ENCODE measurements around the gene IL1RAPL2. TPM values are rescaled to one million over a fixed set of nuclear protein-coding genes. Genes with fewer than 3 reads are reported as not detected.

IL1RAPL2 gene
- polyA plus RNA-seq, 1 of the 3 experiments (the other 2 are of a cell fraction): 0.13 TPM

DNA sequence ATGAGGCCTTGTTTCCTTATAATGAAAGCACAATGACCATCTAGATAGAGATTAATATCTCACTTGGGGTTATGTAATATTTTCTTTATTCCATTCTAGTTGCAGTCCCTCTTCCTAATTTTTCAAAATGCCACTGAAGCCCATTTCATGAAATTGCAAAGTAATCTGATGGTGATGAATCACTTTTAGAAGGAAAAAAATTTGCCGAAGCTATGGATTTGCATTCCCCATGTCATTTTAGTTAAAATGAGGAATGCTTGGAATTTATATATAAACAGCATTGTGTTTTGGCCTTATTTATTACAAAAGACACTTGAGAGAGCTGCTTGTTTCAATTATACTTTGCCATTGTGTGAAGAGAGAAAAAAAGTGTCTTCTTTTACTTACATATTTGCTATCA, 896.2 kb downstream of the IL1RAPL2 start:
- DNase-seq: no peak

DNA sequence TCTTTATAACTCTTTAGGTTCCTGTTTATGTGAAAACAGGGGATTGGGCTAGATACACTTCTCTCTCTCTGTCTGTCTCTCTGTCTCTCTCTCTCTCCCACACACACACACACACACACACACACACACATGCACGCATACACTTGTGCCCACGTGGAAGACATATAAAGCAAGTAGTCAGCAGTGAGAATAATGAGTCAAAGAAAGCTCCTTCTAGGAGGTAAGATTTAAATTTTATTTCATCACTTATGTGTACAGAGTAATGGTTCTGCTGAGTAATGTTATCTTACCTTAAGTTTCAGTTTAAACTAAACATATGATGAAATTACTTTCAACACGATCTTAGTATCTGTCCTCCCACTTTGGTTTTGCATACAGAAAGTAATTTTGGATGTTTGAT, 897.5 kb downstream of the IL1RAPL2 start:
- no peaks in the 10 kb centered on the region for H4K20me1 ChIP-seq (ENCODE audit: insufficient read depth)
- H2AFZ ChIP-seq (ENCODE audit: low read depth): no peak overlapping the region
- CTCF ChIA-PET: no interaction called here
- H3K79me2 ChIP-seq (ENCODE audit: insufficient read depth): no peaks in the 10 kb centered on the region
- H3K9ac ChIP-seq: no peak overlapping the region
- WGBS (ENCODE audit: low lambda C conversion rate): 6% methylated on average over 3 of the region's 3 CpGs
- no peaks in the 10 kb centered on the region for H3K4me1 ChIP-seq (ENCODE audit: control insufficient read depth in 1 of 2, insufficient read depth in 2 of 2, low read depth in 1 of 2, low read length in 1 of 2)
- no peak overlapping the region for H3K27ac ChIP-seq (ENCODE audit: low read depth in 2 of 2, low read length in 1 of 2)
- no peaks in the 10 kb centered on the region for H3K9me2 ChIP-seq
- POLR2A ChIA-PET: no interaction called here
- no peak overlapping the region for H3K4me3 ChIP-seq (ENCODE audit: low read depth in 2 of 2, low read length in 1 of 2)
- DNase-seq: no peak
- H3K27me3 ChIP-seq (ENCODE audit: insufficient read depth): no peaks in the 10 kb centered on the region
- H3F3A ChIP-seq (replicated peaks; ENCODE audit: insufficient read depth): no peaks in the 10 kb centered on the region
- no peak overlapping the region for H3K4me2 ChIP-seq
- no peaks in the 10 kb centered on the region for H3K9me3 ChIP-seq
- H3K36me3 ChIP-seq (replicated peaks in 1 of 2; ENCODE audit: control insufficient read depth in 1 of 2, insufficient read depth in 2 of 2, low read length in 1 of 2): no peaks in the 10 kb centered on the region
- no peak for TF ChIP-seq FOXM1 (IDR thresholded peaks at IDR 0.05; ENCODE audit: low read depth)
- TF ChIP-seq, protein P1, sequence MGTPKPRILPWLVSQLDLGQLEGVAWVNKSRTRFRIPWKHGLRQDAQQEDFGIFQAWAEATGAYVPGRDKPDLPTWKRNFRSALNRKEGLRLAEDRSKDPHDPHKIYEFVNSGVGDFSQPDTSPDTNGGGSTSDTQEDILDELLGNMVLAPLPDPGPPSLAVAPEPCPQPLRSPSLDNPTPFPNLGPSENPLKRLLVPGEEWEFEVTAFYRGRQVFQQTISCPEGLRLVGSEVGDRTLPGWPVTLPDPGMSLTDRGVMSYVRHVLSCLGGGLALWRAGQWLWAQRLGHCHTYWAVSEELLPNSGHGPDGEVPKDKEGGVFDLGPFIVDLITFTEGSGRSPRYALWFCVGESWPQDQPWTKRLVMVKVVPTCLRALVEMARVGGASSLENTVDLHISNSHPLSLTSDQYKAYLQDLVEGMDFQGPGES (IDR thresholded peaks at IDR 0.05; ENCODE audit: low read depth, low read length): no peak
- TF ChIP-seq JUND (IDR thresholded peaks at IDR 0.05): no peak
- TF ChIP-seq YY1 (IDR thresholded peaks at IDR 0.05; ENCODE audit: low read depth): no peak
- TF ChIP-seq NFIC (IDR thresholded peaks at IDR 0.05; ENCODE audit: borderline replicate concordance): no peak
- TF ChIP-seq MEF2A (IDR thresholded peaks at IDR 0.05; ENCODE audit: borderline replicate concordance, low read depth): no peak
- TF ChIP-seq RAD21 (IDR thresholded peaks at IDR 0.05; ENCODE audit: low read length): no peak
- TF ChIP-seq, protein P2, sequence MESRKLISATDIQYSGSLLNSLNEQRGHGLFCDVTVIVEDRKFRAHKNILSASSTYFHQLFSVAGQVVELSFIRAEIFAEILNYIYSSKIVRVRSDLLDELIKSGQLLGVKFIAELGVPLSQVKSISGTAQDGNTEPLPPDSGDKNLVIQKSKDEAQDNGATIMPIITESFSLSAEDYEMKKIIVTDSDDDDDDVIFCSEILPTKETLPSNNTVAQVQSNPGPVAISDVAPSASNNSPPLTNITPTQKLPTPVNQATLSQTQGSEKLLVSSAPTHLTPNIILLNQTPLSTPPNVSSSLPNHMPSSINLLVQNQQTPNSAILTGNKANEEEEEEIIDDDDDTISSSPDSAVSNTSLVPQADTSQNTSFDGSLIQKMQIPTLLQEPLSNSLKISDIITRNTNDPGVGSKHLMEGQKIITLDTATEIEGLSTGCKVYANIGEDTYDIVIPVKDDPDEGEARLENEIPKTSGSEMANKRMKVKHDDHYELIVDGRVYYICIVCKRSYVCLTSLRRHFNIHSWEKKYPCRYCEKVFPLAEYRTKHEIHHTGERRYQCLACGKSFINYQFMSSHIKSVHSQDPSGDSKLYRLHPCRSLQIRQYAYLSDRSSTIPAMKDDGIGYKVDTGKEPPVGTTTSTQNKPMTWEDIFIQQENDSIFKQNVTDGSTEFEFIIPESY (IDR thresholded peaks at IDR 0.05; ENCODE audit: borderline replicate concordance, low read depth): no peak
- TF ChIP-seq CHD2 (IDR thresholded peaks at IDR 0.05; ENCODE audit: low read length, partially characterized antibody): no peak
- TF ChIP-seq, protein P3, sequence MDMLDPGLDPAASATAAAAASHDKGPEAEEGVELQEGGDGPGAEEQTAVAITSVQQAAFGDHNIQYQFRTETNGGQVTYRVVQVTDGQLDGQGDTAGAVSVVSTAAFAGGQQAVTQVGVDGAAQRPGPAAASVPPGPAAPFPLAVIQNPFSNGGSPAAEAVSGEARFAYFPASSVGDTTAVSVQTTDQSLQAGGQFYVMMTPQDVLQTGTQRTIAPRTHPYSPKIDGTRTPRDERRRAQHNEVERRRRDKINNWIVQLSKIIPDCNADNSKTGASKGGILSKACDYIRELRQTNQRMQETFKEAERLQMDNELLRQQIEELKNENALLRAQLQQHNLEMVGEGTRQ (IDR thresholded peaks at IDR 0.05; ENCODE audit: borderline replicate concordance, low read depth, low read length): no peak

More for the DNA sequence above, 896.2 kb downstream of the IL1RAPL2 start:
- Histone ChIP-seq H3K9me3 (no peaks in the 10 kb centered on the region), H3K36me3 (replicated peaks in 1 of 2; ENCODE audit: control insufficient read depth in 1 of 2, insufficient read depth in 2 of 2, low read length in 1 of 2) (no peaks in the 10 kb centered on the region), H3K27me3 (ENCODE audit: insufficient read depth) (no peaks in the 10 kb centered on the region), H4K20me1 (ENCODE audit: insufficient read depth) (no peaks in the 10 kb centered on the region), H3K79me2 (ENCODE audit: insufficient read depth) (no peaks in the 10 kb centered on the region), H3K4me3 (ENCODE audit: low read depth in 2 of 2, low read length in 1 of 2) (no peak overlapping the region), H3F3A (replicated peaks; ENCODE audit: insufficient read depth) (no peaks in the 10 kb centered on the region), H3K4me2 (no peak overlapping the region), H3K27ac (ENCODE audit: low read depth in 2 of 2, low read length in 1 of 2) (no peak overlapping the region), H3K4me1 (ENCODE audit: control insufficient read depth in 1 of 2, insufficient read depth in 2 of 2, low read depth in 1 of 2, low read length in 1 of 2) (no peaks in the 10 kb centered on the region), H2AFZ (ENCODE audit: low read depth) (no peak overlapping the region), H3K9me2 (no peaks in the 10 kb centered on the region), H3K9ac (no peak overlapping the region)
- ChIA-PET CTCF (no interaction called here), POLR2A (no interaction called here)
- TF ChIP-seq MXI1 (IDR thresholded peaks at IDR 0.05; ENCODE audit: low read depth, low read length): no peak
- TF ChIP-seq, protein P3 (IDR thresholded peaks at IDR 0.05; ENCODE audit: borderline replicate concordance, low read depth, low read length): no peak
- no peak for TF ChIP-seq GABPA (IDR thresholded peaks at IDR 0.05; ENCODE audit: low read depth)
- TF ChIP-seq POLR2AphosphoS5 (IDR thresholded peaks at IDR 0.05; ENCODE audit: low read depth, low read length): no peak
- no peak for TF ChIP-seq MEF2A (IDR thresholded peaks at IDR 0.05; ENCODE audit: borderline replicate concordance, low read depth)
- TF ChIP-seq GATA2 (CRISPR knock-in tag; IDR thresholded peaks at IDR 0.05): no peak
- TF ChIP-seq RCOR1 (IDR thresholded peaks at IDR 0.05; ENCODE audit: low read length): no peak
- TF ChIP-seq, protein P1 (IDR thresholded peaks at IDR 0.05; ENCODE audit: low read depth, low read length): no peak
- TF ChIP-seq, protein P4, sequence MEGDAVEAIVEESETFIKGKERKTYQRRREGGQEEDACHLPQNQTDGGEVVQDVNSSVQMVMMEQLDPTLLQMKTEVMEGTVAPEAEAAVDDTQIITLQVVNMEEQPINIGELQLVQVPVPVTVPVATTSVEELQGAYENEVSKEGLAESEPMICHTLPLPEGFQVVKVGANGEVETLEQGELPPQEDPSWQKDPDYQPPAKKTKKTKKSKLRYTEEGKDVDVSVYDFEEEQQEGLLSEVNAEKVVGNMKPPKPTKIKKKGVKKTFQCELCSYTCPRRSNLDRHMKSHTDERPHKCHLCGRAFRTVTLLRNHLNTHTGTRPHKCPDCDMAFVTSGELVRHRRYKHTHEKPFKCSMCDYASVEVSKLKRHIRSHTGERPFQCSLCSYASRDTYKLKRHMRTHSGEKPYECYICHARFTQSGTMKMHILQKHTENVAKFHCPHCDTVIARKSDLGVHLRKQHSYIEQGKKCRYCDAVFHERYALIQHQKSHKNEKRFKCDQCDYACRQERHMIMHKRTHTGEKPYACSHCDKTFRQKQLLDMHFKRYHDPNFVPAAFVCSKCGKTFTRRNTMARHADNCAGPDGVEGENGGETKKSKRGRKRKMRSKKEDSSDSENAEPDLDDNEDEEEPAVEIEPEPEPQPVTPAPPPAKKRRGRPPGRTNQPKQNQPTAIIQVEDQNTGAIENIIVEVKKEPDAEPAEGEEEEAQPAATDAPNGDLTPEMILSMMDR (IDR thresholded peaks at IDR 0.05): no peak
- no peak for TF ChIP-seq RAD21 (IDR thresholded peaks at IDR 0.05; ENCODE audit: low read length)
- TF ChIP-seq EZH2phosphoT487 (IDR thresholded peaks at IDR 0.05; ENCODE audit: borderline replicate concordance, low read depth): no peak
- TF ChIP-seq, protein P5, sequence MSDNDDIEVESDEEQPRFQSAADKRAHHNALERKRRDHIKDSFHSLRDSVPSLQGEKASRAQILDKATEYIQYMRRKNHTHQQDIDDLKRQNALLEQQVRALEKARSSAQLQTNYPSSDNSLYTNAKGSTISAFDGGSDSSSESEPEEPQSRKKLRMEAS (IDR thresholded peaks at IDR 0.05; ENCODE audit: low read depth): no peak
- TF ChIP-seq JUND (IDR thresholded peaks at IDR 0.05): no peak
- no peak for TF ChIP-seq CHD2 (IDR thresholded peaks at IDR 0.05; ENCODE audit: low read length, partially characterized antibody)
- 3% methylated on average over 1 of the region's 1 CpG for WGBS (ENCODE audit: low lambda C conversion rate)

Data from SK-N-SH (cell line).